ACC112 (cell line): ENCODE measurements around the gene DACT3.

Experiments
- H2AFZ ChIP-seq: fragments of 200-600 bp; sonication (generic); one replicate; pipeline ENCODE4 v1.6.0; 2017; ENCODE audit warnings: antibody characterized with exemption, low read length; ENCODE audit not compliant: unreplicated experiment
- H3K27ac ChIP-seq: fragments of 200-600 bp; sonication (generic); 2 replicates; pipeline ENCODE4 v1.5.1; 2014; ENCODE audit warnings: low read depth, mild to moderate bottlenecking, antibody characterized with exemption, low read length, moderate library complexity
- H3K27me3 ChIP-seq: fragments of 200-600 bp; sonication (generic); 2 replicates; pipeline ENCODE4 v1.6.1; 2014; ENCODE audit warnings: mild to moderate bottlenecking, antibody characterized with exemption, low read length, moderate library complexity, mixed read lengths; ENCODE audit not compliant: insufficient read depth
- H3K36me3 ChIP-seq: fragments of 200-600 bp; sonication (generic); 2 replicates; pipeline ENCODE4 v1.6.1; 2016; ENCODE audit warnings: mild to moderate bottlenecking, antibody characterized with exemption, low read length, moderate library complexity, mixed read lengths; ENCODE audit not compliant: insufficient read depth
- H3K4me1 ChIP-seq: fragments of 200-600 bp; sonication (generic); one replicate; pipeline ENCODE4 v1.6.1; 2016; ENCODE audit warnings: low read length, mixed read lengths; ENCODE audit not compliant: insufficient read depth, unreplicated experiment, control insufficient read depth
- H3K4me3 ChIP-seq: fragments of 200-600 bp; sonication (generic); 2 replicates; pipeline ENCODE4 v1.5.1; 2014; ENCODE audit warnings: mild to moderate bottlenecking, low read depth, low read length
- H3K79me2 ChIP-seq: fragments of 200-600 bp; sonication (generic); one replicate; pipeline ENCODE4 v1.6.0; 2016; ENCODE audit warnings: low read length; ENCODE audit not compliant: control insufficient read depth, unreplicated experiment, insufficient read depth

Gene DACT3

GRCh38 chr19:46610851-46611770 lies 49.9 kb downstream of the DACT3 start:
- H3K27ac ChIP-seq: no peak overlapping the region
- H3K4me3 ChIP-seq: no peak overlapping the region
- H3K79me2 ChIP-seq: peaks cover 1% of the 10 kb centered on the region
- H2AFZ ChIP-seq: no peak overlapping the region
- H3K27me3 ChIP-seq: no peaks in the 10 kb centered on the region
- H3K36me3 ChIP-seq: no peaks in the 10 kb centered on the region
- no peaks in the 10 kb centered on the region for H3K4me1 ChIP-seq

DNA sequence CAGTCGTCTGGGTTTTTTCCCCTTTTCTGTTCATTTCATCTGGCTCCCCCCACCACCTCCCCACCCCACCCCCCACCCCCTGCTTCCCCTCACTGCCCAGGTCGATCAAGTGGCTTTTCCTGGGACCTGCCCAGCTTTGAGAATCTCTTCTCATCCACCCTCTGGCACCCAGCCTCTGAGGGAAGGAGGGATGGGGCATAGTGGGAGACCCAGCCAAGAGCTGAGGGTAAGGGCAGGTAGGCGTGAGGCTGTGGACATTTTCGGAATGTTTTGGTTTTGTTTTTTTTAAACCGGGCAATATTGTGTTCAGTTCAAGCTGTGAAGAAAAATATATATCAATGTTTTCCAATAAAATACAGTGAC lies 50.6 kb downstream of the DACT3 start:
- no peaks in the 10 kb centered on the region for H3K4me1 ChIP-seq

GRCh38 chr19:46609511-46610412 lies 51.2 kb downstream of the DACT3 start:
- Histone ChIP-seq H3K36me3 (no peaks in the 10 kb centered on the region), H3K27me3 (no peaks in the 10 kb centered on the region), H2AFZ (no peak overlapping the region), H3K4me3 (no peak overlapping the region), H3K27ac (no peak overlapping the region), H3K4me1 (no peaks in the 10 kb centered on the region), H3K79me2 (peaks cover 14% of the 10 kb centered on the region)

More for the DNA sequence above, 50.6 kb downstream of the DACT3 start:
- Histone ChIP-seq H3K4me3 (no peak overlapping the region), H2AFZ (no peak overlapping the region), H3K27me3 (no peaks in the 10 kb centered on the region), H3K27ac (no peak overlapping the region), H3K36me3 (no peaks in the 10 kb centered on the region), H3K79me2 (peaks cover 8% of the 10 kb centered on the region)

DNA sequence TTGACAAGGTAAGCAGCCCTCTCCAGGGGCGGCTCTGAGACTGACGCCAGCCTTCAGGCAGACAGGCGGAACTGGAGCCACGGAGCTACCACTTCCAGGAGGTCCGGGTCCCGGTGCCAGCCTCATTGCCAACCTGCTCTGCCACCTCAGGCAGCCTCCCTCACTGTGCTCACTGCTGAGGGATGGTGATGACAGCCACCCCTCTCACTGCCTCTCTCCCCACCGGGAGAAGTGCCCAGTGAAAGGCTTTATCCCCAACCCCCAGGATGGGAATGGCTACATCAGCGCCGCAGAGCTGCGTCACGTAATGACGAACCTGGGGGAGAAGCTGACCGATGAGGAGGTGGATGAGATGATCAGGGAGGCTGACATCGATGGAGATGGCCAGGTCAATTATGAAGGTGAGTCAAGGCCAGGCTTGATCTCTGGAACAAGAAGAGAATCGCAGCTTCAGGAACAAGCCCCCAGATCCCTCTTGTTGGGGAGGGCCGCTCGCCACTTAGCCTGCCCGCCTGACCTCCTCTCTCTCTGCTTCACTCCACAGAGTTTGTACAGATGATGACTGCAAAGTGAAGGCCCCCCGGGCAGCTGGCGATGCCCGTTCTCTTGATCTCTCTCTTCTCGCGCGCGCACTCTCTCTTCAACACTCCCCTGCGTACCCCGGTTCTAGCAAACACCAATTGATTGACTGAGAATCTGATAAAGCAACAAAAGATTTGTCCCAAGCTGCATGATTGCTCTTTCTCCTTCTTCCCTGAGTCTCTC lies 52.2 kb downstream of the DACT3 start:
- H3K36me3 ChIP-seq: no peaks in the 10 kb centered on the region

GRCh38 chr19:46608178-46608577 lies 52.8 kb downstream of the DACT3 start:
- H2AFZ ChIP-seq: no peak overlapping the region
- no peaks in the 10 kb centered on the region for H3K4me1 ChIP-seq
- H3K36me3 ChIP-seq: no peaks in the 10 kb centered on the region
- H3K79me2 ChIP-seq: peaks cover 30% of the 10 kb centered on the region
- no peaks in the 10 kb centered on the region for H3K27me3 ChIP-seq
- H3K4me3 ChIP-seq: no peak overlapping the region
- no peak overlapping the region for H3K27ac ChIP-seq

More for the DNA sequence above, 52.2 kb downstream of the DACT3 start:
- no peak overlapping the region for H2AFZ ChIP-seq
- no peak overlapping the region for H3K4me3 ChIP-seq
- H3K4me1 ChIP-seq: no peaks in the 10 kb centered on the region
- peaks cover 24% of the 10 kb centered on the region for H3K79me2 ChIP-seq
- H3K27me3 ChIP-seq: no peaks in the 10 kb centered on the region
- H3K27ac ChIP-seq: no peak overlapping the region

DNA sequence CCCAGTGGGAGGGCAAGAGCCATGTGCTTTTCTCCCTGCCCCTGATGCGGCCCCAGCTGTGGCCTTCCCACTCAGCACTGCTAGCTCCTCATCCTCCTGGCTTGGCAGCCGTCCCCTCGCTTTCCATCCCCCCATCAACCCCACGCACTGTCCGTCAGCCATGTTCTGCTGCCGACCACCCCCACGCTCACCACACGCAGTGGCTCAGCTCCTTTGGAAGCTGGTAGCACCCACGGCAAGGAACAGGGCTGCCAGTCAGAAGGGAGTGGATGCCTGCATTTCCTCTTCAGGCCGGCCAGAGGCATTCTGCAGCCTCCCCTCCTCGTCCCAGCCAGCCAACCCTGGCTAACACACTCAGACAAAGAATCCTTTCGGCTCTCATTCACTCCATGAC lies 53.5 kb downstream of the DACT3 start:
- Histone ChIP-seq H3K79me2 (peaks cover 37% of the 10 kb centered on the region), H3K27ac (no peak overlapping the region), H3K27me3 (no peaks in the 10 kb centered on the region), H2AFZ (no peak overlapping the region), H3K4me1 (no peaks in the 10 kb centered on the region), H3K36me3 (no peaks in the 10 kb centered on the region), H3K4me3 (no peak overlapping the region)

- no peak overlapping the region for H3K27ac ChIP-seq
- no peak overlapping the region for H2AFZ ChIP-seq
- H3K27me3 ChIP-seq: no peaks in the 10 kb centered on the region
- no peaks in the 10 kb centered on the region for H3K4me1 ChIP-seq
- no peaks in the 10 kb centered on the region for H3K36me3 ChIP-seq
- H3K79me2 ChIP-seq: peaks cover 43% of the 10 kb centered on the region
- no peak overlapping the region for H3K4me3 ChIP-seq
Measured at GRCh38 chr19:46606681-46607447, 54.1 kb downstream of the DACT3 start.

DNA sequence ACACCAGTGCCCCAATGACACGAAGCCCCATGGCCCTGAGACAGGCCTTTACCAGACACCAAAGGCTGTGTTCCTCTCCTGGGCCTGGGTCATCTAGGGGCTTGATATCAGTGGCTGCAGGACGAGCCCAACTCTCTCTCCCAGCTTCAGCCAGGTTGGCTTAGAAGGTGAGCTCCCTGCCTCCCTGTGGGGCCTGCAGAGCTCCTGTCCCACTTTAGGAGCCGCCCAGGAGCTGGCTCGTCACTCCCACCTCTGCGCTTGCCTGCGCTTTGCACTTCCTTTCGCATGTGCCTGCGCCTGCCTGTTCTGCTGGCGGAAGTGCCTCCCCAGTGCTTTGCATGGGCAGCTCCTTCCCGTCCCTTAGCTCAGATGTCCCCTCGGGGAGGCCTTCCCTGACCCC lies 55.0 kb downstream of the DACT3 start:
- no peaks in the 10 kb centered on the region for H3K27me3 ChIP-seq
- peaks cover 50% of the 10 kb centered on the region for H3K79me2 ChIP-seq
- no peaks in the 10 kb centered on the region for H3K36me3 ChIP-seq
- no peak overlapping the region for H3K4me3 ChIP-seq
- H3K27ac ChIP-seq: no peak overlapping the region
- H3K4me1 ChIP-seq: no peaks in the 10 kb centered on the region
- no peak overlapping the region for H2AFZ ChIP-seq

DNA sequence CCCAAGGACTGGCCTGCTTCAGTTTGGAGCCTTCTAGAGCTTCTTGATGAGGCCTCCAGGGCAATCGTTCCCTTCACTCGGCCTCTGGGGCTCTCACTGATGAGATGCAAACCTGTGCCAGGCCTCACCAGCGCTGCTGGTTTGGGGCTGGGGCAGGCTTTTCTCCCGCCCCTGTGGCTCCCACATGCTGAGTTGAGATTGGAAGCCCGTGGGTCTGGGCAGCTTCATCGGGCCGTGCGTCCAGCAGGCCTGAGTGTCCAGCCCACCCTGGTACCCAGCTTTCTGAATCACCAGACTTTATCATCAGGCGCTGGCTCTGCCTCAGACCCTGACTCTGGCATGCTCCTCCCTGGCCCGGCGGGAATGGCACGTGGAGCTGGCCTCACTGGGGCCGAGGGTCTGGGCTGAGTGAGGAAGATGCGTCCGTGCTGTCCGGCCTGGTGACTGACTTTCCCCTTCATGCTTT lies 55.6 kb downstream of the DACT3 start:
- H3K27me3 ChIP-seq: no peaks in the 10 kb centered on the region
- H3K36me3 ChIP-seq: no peaks in the 10 kb centered on the region
- no peak overlapping the region for H3K27ac ChIP-seq
- H3K4me1 ChIP-seq: no peaks in the 10 kb centered on the region
- H2AFZ ChIP-seq: no peak overlapping the region
- H3K79me2 ChIP-seq: peaks cover 50% of the 10 kb centered on the region
- no peak overlapping the region for H3K4me3 ChIP-seq
